ENCODE data around the gene MRPL49.
"Not testable (repeated sequence)": the region's sequence is repeated elsewhere in the genome, so short reads cannot be mapped to it uniquely, and the experiment has no call there.

Gene MRPL49

DNA sequence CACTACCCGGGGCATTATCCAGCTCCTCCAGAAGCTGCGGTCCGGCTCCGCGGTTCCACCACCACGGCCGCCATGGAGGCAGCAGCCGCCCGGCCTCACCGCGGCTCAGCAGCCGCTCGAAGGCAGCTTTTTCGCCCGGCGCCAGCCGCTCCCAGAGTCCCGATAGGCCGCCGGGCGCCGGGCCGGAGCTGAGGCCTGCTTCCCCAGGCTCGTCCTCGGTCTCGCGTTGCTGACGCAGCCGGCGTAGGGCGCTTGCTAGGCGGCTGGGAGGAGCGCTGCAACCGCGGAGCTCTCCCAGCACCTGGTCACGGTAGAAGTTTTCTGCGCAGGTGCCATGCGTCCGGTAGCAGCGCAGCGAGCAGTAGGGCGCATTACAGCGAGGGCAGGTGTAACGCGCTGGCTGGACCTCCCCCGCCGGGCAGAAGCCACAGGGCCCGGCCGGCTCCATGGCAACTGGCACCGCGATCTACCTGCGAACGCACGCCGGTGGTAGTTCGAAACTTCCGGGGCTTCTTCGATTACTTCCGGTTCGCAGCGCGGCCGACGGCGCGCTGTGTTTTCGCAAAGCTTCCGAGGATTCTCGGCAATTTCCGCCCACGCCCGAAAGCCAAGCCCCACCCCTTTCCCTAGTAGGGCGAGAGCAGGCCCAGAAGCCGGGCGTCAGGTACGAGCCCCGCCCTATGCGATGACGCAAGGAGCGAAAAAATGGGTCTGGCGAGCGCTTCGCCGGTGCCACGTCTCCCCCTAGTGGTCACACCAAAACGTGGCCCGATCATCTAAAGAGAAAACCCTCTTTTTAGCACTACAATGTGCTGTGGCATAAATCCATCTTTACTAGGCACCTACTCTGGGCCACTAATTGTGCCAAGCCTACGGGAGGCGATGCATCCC is 4.7 kb upstream of the MRPL49 start, which contains the start of gene ZNHIT2:
Gene ZNHIT2 (minus strand): TSS at position 496 of the 891 bp plus-strand sequence. CDS start 48 bp downstream, at position 448.
- FAIRE-seq (peak; percentile 81), DNase-seq (ENCODE audit: insufficient read length, low spot score) (peak; percentile 90)

DNA sequence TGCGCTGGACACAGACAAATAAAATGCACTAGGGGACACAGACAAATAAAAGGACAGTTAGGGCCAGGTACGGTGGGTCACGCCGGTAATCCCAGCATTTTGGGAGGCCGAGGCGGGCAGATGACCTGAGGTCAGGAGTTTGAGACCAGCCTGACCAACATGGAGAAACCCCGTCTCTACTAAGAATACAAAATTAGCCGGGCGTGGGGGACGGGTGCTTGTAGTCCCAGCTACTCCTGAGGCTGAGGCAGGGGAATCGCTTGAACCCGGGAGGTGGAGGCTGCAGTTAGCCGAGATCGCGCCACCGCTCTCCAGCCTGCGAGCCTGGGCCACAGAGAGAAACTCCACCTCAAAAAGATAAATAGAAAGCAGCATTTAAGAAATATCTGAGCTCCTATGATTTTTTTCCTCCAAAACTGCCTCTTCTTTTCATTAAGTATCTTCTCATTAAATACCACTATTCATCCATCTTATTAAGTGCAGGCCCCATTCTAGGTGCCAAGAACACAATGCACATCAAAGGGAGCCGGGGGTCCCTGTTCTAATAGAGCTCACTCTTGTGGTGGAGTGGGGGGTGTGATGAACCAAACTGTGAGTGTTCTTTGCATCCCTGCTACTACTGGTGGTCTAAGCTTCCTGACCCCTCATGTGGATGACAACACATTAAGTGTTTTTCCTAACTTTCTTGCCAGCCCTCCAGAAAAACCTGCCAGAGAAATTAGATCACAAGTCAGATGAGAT is 3.9 kb upstream of the MRPL49 start:
- FAIRE-seq, result no peak
- no peak for DNase-seq (ENCODE audit: insufficient read length, low spot score)

DNA sequence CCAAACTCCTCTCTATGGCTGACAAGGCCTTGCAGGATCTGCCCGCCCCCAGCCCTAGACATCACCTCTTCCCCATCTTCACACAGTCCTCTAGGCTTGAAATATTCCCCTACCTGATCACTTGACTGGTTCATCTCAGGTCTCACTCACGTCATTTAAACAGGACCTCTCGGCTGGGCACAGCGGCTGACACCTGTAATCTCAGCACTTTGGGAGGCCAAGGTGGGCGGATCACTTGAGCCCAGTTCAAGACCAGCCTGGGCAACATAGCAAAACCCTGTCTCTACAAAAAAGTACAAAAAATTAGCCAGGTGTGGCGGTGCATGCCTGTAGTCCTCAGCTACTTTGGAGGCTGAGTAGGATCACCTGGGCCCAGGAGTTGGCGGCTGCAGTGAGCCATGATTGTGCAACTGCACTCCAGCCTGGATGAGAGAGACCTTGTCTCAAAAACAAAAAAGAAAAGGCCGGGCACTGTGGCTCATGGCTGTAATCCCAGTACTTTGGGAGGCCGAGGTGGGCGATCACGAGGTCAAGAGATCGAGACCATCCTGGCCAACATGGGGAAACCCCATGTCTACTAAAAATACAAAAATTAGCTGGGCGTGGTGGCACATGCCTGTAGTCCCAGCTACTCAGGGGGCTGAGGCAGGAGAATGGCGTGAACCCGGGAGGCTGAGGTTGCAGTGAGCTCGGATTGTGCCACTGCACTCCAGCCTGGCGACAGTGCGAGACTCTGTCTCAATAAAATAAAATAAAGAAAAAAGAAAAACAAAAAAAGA is 3.0 kb upstream of the MRPL49 start:
- not testable (repeated sequence) for FAIRE-seq; DNase-seq (ENCODE audit: insufficient read length, low spot score)

DNA sequence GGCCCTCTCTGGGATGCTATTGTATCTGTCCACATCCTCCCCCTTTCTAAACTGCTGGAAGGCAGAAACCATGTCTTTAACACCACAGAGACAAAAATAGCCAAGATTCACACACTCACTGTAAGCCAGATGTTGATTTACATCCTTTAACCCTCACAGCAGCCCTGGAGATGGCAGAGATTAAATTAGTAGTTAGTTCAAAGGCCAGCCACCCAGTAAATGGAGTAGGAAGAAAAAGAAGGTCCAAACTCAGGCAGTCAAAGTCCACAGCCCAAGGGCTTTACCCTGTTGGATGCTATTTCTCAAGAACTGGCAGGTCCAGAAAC is 2.5 kb upstream of the MRPL49 start:
- DNase-seq (ENCODE audit: insufficient read length, low spot score), result no peak
- no peak for FAIRE-seq

DNA sequence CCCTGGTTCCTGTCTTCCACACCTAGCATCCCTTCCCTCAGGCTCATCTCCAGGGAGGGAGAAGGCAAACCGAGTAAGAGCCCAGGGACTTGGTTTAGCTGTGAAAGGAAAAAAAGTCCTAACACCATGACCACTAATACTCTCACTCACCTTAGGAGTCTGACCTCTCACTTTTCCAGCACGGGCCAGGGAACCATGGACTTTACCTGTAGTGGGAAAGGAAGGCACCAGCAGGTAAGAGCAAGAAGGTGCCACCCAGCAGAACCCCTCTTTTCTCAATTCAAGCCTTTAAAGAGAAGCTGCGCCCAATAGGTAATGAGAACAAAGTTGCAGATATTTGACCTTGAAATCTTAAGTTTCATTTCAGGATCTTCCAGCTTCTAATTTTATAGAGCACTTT is 1.3 kb upstream of the MRPL49 start:
- no peak for FAIRE-seq
- DNase-seq (ENCODE audit: insufficient read length, low spot score), result no peak

DNA sequence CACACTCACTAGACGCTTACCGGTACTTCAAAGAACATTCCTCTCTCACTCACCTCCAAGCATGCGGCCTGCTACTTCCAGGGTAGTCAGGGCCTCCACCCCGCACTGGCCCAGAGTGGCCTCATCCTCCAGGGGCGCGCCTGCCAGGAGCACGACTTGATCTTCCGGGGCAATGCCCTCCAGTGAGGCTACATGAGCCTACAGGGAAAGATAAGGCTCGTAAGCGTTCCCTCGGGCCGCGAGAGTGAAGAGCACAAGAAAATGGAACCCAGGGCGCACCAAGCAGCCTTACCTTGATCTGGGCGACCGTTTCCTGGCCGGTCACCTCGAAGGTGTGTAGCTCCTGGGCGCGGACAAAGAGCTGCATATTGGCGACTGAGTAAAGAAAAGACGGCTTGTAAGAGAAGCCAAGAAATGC is 665 bp upstream of the MRPL49 start:
- no peak for DNase-seq (ENCODE audit: insufficient read length, low spot score)
- FAIRE-seq, result no peak

DNA sequence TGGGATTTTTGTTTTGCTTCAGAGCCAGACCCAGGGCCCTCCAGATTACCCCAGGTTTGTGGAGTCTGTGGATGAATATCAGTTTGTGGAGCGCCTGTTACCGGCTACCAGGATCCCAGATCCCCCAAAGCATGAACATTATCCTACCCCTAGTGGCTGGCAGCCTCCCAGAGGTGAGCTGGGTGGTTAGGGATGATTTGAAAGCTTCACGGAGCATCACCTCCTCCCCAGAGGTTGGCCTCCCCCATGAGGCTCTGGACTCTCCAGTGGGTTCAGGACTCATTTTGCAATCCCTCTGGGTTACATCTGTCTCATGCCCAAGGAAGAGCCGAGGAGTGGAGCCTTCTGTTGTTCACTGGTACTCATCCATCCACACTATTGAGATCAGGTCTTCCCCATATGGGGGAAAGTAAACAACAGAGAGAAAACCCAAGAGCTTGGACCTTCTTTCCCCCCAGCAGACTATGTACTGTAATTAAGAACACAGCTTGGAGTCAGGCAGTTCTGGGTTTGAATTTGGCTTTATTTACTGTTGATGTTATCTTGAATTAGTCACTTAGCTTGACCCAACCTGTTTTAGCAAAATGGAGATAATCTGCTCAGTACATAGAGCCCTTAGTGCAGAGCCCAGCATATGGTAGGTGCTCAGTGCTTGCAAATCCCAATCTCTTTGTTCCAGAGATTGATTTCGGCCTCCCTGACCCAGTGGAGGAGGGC is 2.5 kb downstream of the MRPL49 start:
- FAIRE-seq, result no peak
- no peak for DNase-seq (ENCODE audit: insufficient read length, low spot score)

DNA sequence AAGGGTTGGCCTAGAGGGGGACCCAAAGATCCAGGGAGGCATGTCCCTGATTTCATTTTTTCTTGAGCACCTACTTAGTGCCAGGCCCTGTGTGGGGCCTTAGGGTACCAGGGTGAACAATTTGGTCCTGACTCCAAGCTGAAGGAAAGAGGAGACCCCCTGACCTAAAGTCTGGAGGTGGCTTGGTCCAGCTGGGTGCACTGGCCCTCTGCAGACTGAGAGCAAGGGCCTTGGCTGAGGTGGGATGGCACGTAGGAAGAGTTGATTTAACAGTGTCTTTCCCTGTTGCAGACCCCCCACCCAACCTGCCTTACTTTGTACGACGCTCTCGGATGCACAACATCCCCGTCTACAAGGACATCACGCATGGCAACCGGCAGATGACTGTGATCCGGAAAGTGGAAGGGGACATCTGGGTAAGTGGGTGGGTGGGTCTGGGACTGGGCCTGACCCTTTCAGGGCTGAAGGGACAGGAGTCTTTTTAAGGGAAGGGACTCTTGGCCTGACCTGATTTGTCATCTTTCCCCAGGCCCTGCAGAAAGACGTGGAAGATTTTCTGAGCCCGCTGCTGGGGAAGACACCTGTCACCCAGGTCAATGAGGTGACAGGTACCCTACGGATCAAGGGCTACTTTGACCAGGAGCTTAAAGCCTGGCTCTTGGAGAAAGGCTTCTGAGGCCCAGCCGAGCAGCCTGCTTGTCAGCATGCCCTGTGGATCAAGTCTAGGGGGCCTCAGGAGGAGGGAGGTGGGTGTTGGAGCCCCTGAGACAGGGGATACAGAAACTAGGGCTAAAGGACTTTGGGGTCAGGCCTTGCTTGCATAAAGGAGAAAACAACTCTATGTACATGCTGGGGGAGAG is 3.3 kb downstream of the MRPL49 start:
- FAIRE-seq, result no peak
- no peak for DNase-seq (ENCODE audit: insufficient read length, low spot score)

DNA sequence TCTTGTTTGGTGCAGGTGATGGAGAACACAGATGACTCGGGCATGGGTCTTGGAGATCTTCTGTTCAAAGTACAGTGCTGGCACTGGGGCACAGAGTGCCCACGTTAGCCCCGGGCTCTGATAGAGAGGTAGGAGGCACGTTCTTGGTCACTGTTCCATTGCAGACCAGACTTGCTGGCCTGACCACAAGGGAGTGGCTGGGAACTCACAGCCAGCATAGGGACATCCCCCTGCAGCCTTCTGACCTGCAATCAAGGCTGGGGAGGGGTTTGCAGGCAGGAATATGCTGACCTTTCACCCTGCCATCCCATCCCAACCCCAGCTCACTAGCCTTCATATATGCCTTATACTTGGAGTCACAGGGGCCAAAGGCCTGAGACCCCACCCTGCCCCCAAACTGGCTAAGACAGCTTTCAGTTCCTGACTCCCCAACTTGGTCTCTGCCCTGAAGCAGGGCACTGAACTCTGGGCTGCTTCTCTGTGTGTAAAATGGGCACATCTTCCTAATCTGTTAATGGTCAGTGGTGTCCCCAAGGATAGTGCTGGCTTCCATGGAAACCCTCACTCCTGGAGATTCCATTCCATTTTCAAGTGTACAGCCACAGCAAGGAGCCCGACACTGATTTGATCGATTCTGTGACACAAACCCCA is 4.6 kb downstream of the MRPL49 start:
- DNase-seq (ENCODE audit: insufficient read length, low spot score) (no peak), FAIRE-seq (no peak)

DNA sequence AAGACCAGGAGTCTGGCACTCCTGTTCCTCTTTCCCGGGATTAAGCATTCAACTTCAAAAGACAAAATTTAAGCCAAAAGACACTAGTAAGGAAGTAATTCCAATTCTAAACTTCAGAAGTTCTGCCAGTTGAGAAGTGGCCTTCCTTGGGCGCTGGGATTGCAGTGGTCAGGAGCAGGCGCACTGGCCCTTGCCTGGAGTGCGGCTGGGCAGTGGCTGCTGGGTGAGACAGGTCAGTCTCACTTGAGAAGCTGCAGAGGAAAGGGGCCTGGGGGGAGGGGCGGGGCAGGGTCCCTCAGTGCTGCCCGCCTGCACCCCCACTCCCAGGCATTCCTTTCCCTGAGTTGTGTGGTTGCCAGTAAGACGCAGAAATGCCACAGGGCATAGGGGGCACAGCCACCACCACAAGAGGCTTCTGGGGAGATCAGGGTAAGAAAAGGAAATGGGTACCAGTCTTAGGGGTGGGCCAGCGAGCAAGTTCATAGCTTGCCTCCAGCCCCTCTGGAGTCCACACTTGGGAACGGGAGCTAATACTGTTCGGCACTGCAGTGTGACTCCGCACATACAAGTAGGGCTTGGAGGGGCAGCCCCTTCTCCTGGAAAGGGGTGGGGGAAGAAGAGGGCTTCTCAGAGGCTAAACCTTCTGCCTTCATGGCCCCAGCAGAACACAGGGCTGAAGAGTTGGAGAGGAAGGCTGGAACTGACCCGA is 5.5 kb downstream of the MRPL49 start:
- DNase-seq (ENCODE audit: insufficient read length, low spot score) (no peak), FAIRE-seq (no peak)

DNA sequence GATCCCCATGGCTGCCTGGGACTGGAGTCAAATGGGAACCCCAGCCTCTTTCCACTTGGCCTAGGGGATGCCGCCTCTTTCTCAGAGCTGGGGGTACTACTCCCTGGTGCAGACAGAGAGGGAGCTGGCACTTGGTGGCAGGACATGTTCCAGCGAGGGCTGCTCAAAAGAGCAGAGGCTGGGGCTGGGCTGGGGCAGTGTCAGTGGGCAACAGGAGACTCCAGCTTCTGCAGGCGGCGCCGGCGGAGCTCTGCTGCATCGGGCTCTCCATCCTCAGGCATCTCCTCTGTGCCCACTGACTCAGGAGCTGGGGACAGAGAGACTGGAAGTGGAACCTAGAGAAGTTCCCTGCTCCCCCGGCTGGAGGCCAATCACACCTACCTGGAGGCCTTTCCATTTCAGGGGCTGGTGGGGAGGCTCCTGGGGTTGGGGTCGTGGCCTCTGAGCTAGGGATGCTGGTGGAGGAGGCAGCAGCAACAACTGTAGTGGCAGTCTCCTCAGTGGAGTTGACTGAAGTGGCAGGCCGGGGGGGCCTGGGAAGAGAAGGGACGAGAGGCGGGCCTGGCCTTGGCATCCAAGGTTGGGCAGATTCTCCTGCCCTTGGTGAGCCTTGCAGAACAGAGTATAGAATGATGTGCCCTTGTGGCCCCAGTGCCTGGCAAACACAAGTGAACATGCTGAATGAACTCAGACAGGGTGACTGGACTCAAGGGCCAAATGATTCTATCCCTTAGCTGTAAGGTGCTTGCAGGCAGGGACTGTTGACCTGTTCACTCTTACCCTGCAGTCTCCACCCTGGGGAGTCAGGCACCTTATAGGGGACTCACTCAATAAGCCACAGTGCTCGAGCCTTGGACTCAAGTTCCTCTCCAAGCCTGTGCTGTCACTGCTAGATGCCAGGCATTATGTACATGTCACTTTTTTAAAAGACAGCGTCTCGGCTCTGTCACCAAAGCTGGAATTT is 6.3 kb downstream of the MRPL49 start:
- no peak for DNase-seq (ENCODE audit: insufficient read length, low spot score)
- no peak for FAIRE-seq

DNA sequence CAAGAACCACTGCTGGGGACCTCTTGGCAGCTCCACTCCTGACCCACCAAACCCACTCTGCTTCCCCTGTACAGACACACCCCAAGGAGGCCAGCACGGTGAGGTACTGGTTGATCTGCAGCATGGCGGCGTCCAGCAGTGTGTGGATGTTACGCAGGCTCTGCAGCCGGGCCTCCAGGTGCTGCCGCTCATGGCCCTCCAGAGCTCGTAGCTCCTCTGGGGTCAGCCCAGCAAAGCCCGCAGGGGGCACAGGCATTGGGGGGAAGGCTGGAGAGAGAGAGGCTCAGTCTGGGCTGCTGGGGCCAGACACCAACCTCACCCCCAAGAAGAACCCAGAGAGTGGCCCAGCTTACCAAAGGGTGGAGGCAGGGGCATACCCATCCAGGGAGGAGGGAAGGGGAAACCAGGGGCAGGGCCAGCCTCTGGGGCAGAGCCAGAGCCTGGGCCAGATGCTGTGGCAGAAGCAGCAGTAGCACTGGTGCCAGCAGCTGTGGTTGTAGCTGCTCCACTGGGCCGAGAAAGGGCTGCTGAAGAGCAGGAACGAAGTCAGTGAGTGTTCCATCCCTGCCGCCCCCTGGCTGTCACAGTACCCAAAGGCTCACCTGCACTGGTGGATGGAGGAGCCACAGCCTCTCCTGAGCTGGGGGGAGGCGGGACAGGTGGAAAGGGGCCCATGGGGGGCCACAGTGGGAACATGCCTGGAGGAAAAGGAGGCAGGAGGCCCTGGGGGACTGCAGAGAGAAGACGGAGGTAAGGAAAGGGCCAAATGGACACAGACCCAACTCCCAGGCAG is 7.7 kb downstream of the MRPL49 start:
- FAIRE-seq, result no peak
- no peak for DNase-seq (ENCODE audit: insufficient read length, low spot score)

DNA sequence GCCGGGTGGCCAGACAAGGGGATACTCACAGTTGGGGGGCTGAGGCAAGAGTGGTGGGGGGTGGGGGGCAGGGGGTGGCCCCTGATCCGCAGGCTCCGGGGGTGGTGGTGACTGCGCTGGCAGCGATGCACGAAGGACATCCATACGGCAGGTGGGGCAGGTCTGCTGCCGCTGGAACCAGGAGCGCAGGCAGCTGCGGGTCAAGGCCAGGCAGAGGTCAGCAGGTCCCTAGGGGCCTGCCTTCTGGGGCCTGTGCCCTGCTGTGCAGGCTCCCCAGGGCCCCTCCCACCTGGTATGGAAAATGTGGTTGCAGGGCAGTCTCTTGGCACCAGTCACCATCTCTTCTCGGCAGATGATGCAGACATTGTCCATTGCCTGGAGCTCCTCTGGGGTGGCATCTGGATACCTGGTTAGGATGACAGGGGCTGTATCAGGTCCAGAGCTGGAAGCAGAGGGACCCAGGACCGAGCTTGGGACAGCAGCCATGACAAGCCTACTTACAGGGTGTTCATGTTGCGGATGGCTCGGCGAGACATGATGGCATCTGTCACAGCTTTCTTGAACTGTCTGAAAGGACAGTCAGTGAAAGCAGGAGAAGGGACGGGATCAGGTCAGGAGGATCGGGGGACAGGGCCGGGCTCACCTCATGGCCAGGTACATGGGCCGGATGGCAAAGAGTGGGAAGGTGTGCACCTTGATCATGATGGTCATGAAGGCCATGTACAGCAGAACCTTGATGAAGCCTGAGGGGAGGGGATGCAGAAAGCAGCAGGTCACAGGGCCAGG is 8.7 kb downstream of the MRPL49 start:
- FAIRE-seq (no peak), DNase-seq (ENCODE audit: insufficient read length, low spot score) (no peak)

DNA sequence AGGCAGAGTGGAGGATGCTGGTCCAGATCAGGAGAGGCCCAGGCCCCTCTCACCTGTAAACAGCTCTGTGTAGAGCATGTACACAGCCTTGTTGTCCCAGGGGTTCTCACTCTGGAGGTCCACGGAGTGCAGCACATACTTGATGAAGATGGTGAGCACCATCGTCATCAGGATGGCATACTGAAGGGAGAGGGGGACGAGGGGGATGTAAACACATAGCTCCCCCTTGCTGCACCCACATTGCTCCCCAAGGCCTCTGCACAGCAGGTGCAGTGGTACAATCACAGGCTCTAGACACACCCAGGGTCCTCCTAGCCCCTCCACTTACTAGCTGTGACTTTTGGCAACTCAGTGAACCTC is 9.3 kb downstream of the MRPL49 start:
- no peak for DNase-seq (ENCODE audit: insufficient read length, low spot score)
- no peak for FAIRE-seq

DNA sequence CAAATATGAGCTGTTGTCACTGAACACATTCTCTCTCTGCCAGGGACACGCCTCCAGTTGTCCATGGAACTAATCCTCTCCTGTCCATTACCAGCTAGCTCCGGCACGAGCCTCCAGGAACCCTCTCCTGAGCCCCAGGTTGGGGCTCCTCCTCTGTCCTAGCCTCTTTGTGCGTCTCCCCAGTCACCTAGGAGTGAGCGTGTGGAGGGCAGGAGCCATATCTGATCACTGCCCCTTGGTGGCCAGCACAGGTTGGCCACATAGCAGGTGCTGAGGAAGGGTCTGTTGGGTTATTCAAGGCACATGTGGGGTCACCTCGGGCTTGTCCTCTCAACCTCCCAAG is 9.7 kb downstream of the MRPL49 start:
- DNase-seq (ENCODE audit: insufficient read length, low spot score), result no peak
- FAIRE-seq, result no peak

Measured in HTR-8/SVneo (cell line).